GM23338 (cell line): ENCODE measurements around the gene HSD11B2. TPM values are rescaled to one million over a fixed set of nuclear protein-coding genes. Genes with fewer than 3 reads are reported as not detected.

ENCODE experiments used
- ATAC-seq: fragments of 200-7000 bp; cut with Tn5 transposase; 3 replicates; pipeline ENCODE4 v1.9.1; 2020
- DNase-seq: peaks from one replicate; pipeline ENCODE4 v3.0.0-alpha.2; 2015; ENCODE audit warnings: low spot score
- H2AFZ ChIP-seq: fragments of 200-600 bp; sonication (generic); 2 replicates; pipeline ENCODE4 v1.8.0; 2016; ENCODE audit warnings: antibody characterized with exemption, mild to moderate bottlenecking, moderate library complexity
- H3F3A ChIP-seq: fragments of 200-600 bp; sonication (generic); replicated peaks from 2 replicates; pipeline ENCODE4 v1.8.0; 2017; ENCODE audit warnings: antibody characterized with exemption, mixed run types, low read depth
- H3K27ac ChIP-seq: fragments of 200-600 bp; sonication (generic); 2 replicates; pipeline ENCODE4 v1.6.1; 2016; ENCODE audit warnings: low read depth
- H3K27me3 ChIP-seq: fragments of 200-600 bp; sonication (generic); 2 replicates; pipeline ENCODE4 v1.8.0; 2016; ENCODE audit warnings: mild to moderate bottlenecking, mixed run types, moderate library complexity; ENCODE audit not compliant: insufficient read depth
- H3K36me3 ChIP-seq: fragments of 200-600 bp; sonication (generic); 2 replicates; pipeline ENCODE4 v1.8.0; 2016; ENCODE audit warnings: mild to moderate bottlenecking; ENCODE audit not compliant: insufficient read depth
- H3K4me1 ChIP-seq: fragments of 200-600 bp; sonication (generic); 2 replicates; pipeline ENCODE4 v1.8.0; 2016; ENCODE audit warnings: mild to moderate bottlenecking, moderate library complexity; ENCODE audit not compliant: insufficient read depth
- H3K4me2 ChIP-seq: fragments of 200-600 bp; sonication (generic); 2 replicates; pipeline ENCODE4 v1.7.1; 2017; ENCODE audit warnings: mixed run types
- H3K4me3 ChIP-seq: fragments of 200-600 bp; sonication (generic); 2 replicates; pipeline ENCODE4 v1.6.1; 2016; ENCODE audit warnings: mixed run types
- H3K79me2 ChIP-seq: fragments of 200-600 bp; sonication (generic); replicated peaks from 2 replicates; pipeline ENCODE4 v1.8.0; 2017; ENCODE audit warnings: mild to moderate bottlenecking; ENCODE audit not compliant: insufficient read depth
- H3K9me2 ChIP-seq: fragments of 200-600 bp; sonication (generic); 2 replicates; pipeline ENCODE4 v1.8.0; 2017; ENCODE audit not compliant: insufficient read depth
- H4K20me1 ChIP-seq: fragments of 200-600 bp; sonication (generic); replicated peaks from 2 replicates; pipeline ENCODE4 v1.8.0; 2017; ENCODE audit warnings: mild to moderate bottlenecking; ENCODE audit not compliant: insufficient read depth
- H3K27ac Mint-ChIP-seq: 2 replicates; pipeline ENCODE4 v1.8.0; 2020; ENCODE audit warnings: inconsistent platforms, mild to moderate bottlenecking, moderate library complexity, mixed read lengths
- H3K27me3 Mint-ChIP-seq: 3 replicates; pipeline ENCODE4 v1.8.0; 2022; ENCODE audit warnings: low read depth, mild to moderate bottlenecking, moderate library complexity, mixed read lengths, inconsistent platforms; ENCODE audit not compliant: insufficient read depth, poor library complexity
- H3K36me3 Mint-ChIP-seq: 3 replicates; pipeline ENCODE4 v1.8.0; 2021; ENCODE audit warnings: low read depth, mild to moderate bottlenecking, inconsistent platforms, moderate library complexity, mixed read lengths
- H3K4me1 Mint-ChIP-seq: 3 replicates; pipeline ENCODE4 v1.8.0; 2020; ENCODE audit warnings: mild to moderate bottlenecking, inconsistent platforms, mixed read lengths
- H3K4me3 Mint-ChIP-seq: 3 replicates; pipeline ENCODE4 v1.8.0; 2021; ENCODE audit warnings: moderate library complexity, mild to moderate bottlenecking, inconsistent platforms, mixed read lengths
- H3K9me3 Mint-ChIP-seq: 3 replicates; pipeline ENCODE4 v1.8.0; 2020; ENCODE audit warnings: moderate library complexity, mild to moderate bottlenecking, inconsistent platforms, mixed read lengths
- CREB1 ChIP-seq: fragments of 250-450 bp; sonication (Bioruptor Pico); IDR thresholded peaks from 2 replicates; pipeline ENCODE4 v1.5.0; 2020; ENCODE audit warnings: low read depth, mild to moderate bottlenecking, moderate library complexity
- EZH2 ChIP-seq: fragments of 200-600 bp; sonication (generic); IDR thresholded peaks from one replicate; pipeline ENCODE4 v1.8.0; 2017; ENCODE audit warnings: antibody characterized with exemption, mild to moderate bottlenecking, low read depth; ENCODE audit not compliant: unreplicated experiment
- EZH2phosphoT487 ChIP-seq: fragments of 200-600 bp; sonication (generic); IDR thresholded peaks from one replicate; pipeline ENCODE4 v1.8.1; 2018; ENCODE audit warnings: antibody characterized with exemption; ENCODE audit not compliant: unreplicated experiment
- JUNB ChIP-seq: IDR thresholded peaks from one replicate; pipeline ENCODE4 v1.6.1; 2016; ENCODE audit warnings: antibody characterized with exemption; ENCODE audit not compliant: unreplicated experiment
- NANOG ChIP-seq: IDR thresholded peaks from 2 replicates; pipeline ENCODE4 v1.6.1; 2016; ENCODE audit warnings: antibody characterized with exemption, borderline replicate concordance
- POLR2AphosphoS5 ChIP-seq: IDR thresholded peaks from 2 replicates; pipeline ENCODE4 v1.6.1; 2016; ENCODE audit warnings: antibody characterized with exemption, low read depth
- STAT1 ChIP-seq: IDR thresholded peaks from one replicate; pipeline ENCODE4 v1.6.1; 2016; ENCODE audit warnings: antibody characterized with exemption; ENCODE audit not compliant: unreplicated experiment
- ZNF114 ChIP-seq: fragments of 250-450 bp; sonication (Bioruptor Pico); IDR thresholded peaks from 2 replicates; pipeline ENCODE4 v1.5.0; 2020; ENCODE audit warnings: mild to moderate bottlenecking, moderate library complexity
- ZNF331 ChIP-seq: fragments of 250-450 bp; sonication (Bioruptor Pico); IDR thresholded peaks from 2 replicates; pipeline ENCODE4 v1.5.0; 2020; ENCODE audit warnings: low read depth, mild to moderate bottlenecking, moderate library complexity
- polyA plus RNA-seq: library from polyadenylated mRNA; unstranded; fragments of >200 nt; fragmentation: Nextera tagmentation; extraction: Ambion mirVana; gene quantifications from 2 replicates; pipeline ENCODE4 v1.2.1, GENCODE V29; 2016
- total RNA-seq: library from RNA; depleted of rRNA; stranded (reverse); fragments of >200 nt; shearing (Covaris generic); gene quantifications from 2 replicates; pipeline ENCODE4 v1.2.3, GENCODE V29; 2014
- TF ChIP-seq, protein P1 (sequence below), 2 experiments: fragments of 200-600 bp in 1 of 2; sonication (generic) in 1 of 2; conservative IDR thresholded peaks; 2 replicates each; pipeline versions ENCODE4 v1.5.1 to v1.6.1; 2016 to 2017; ENCODE audit warnings: antibody characterized with exemption in 2 of 2, low read depth in 2 of 2, mild to moderate bottlenecking in 2 of 2, moderate library complexity in 1 of 2
- TF ChIP-seq, protein P2 (sequence below): IDR thresholded peaks from 2 replicates; pipeline ENCODE4 v1.6.1; 2016; ENCODE audit warnings: antibody characterized with exemption
- TF ChIP-seq, protein P3 (sequence below): IDR thresholded peaks from one replicate; pipeline ENCODE4 v1.6.1; 2018; ENCODE audit warnings: antibody characterized with exemption; ENCODE audit not compliant: unreplicated experiment
- TF ChIP-seq, protein P4 (sequence below): fragments of 250-450 bp; sonication (Bioruptor Pico); IDR thresholded peaks from 2 replicates; pipeline ENCODE4 v1.5.0; 2020; ENCODE audit warnings: mild to moderate bottlenecking, moderate library complexity

Gene HSD11B2
- total and polyA plus RNA-seq, 2 experiments from 2014 or later = 14.8 to 23.0 TPM

DNA sequence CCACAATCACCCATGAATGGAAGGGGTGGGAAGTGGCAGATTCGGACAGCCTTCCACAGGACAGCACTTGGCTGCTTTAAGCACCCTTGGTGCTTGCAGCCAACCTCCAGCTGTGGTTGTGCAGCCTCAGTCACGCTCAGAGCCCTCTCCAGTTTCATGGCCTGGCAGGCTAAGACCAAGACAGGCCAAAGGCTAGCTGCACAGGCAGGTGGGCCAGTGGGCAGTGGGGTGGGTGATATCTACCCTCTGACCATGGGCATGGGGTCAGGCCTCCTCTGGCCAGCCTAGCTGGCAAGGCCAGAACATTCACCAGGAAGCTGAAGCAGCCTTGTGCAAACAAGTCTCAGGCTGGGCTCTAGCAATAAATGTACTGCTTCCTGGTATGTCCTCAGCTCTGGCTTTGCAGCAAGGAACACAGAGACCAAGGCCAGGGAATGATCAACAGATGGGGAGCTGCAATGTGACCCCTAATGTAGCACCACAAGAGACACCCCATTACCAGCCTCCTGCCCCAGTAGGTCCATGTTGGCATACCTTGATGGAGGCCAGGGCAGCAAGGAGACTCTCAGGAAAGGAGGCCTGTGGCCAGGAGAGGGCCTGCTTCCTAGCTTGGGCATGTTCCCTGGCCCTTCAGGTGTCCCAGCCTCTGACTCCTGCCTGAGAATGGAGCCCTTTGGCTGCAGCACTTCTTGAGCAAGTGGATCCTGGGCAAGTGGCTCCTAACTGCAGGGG lies 20.9 kb downstream of the HSD11B2 start:
- H3K4me2 ChIP-seq = no peak overlapping the region
- no peak overlapping the region for H3K4me3 ChIP-seq
- Mint-ChIP-seq H3K9me3 (peaks cover 3% of the 10 kb centered on the region; the same call in 1 of the 3 replicates), H3K4me1 (peaks cover 4% of the 10 kb centered on the region; the same call in 2 of the 3 replicates), H3K4me3 (no peak overlapping the region), H3K36me3 (peaks cover 8% of the 10 kb centered on the region), H3K27me3 (peaks cover 11% of the 10 kb centered on the region), H3K27ac (no peak overlapping the region)
- no peaks in the 10 kb centered on the region for H3K4me1 ChIP-seq
- ATAC-seq (no peak), DNase-seq (no peak)
- H3K27ac ChIP-seq = no peak overlapping the region
- no peaks in the 10 kb centered on the region; the same call in 1 of the 2 replicates for H4K20me1 ChIP-seq
- no peak for TF ChIP-seq EZH2phosphoT487
- TF ChIP-seq, protein P1, sequence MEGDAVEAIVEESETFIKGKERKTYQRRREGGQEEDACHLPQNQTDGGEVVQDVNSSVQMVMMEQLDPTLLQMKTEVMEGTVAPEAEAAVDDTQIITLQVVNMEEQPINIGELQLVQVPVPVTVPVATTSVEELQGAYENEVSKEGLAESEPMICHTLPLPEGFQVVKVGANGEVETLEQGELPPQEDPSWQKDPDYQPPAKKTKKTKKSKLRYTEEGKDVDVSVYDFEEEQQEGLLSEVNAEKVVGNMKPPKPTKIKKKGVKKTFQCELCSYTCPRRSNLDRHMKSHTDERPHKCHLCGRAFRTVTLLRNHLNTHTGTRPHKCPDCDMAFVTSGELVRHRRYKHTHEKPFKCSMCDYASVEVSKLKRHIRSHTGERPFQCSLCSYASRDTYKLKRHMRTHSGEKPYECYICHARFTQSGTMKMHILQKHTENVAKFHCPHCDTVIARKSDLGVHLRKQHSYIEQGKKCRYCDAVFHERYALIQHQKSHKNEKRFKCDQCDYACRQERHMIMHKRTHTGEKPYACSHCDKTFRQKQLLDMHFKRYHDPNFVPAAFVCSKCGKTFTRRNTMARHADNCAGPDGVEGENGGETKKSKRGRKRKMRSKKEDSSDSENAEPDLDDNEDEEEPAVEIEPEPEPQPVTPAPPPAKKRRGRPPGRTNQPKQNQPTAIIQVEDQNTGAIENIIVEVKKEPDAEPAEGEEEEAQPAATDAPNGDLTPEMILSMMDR (conservative IDR thresholded peaks at IDR 0.05; ENCODE audit: low read depth in 2 of 2) = no peak
- TF ChIP-seq STAT1 = no peak
- no peak for TF ChIP-seq ZNF331 (CRISPR knock-in tag)
- no peak for TF ChIP-seq ZNF114 (CRISPR knock-in tag)
- no peak for TF ChIP-seq EZH2
- TF ChIP-seq POLR2AphosphoS5 = no peak
- TF ChIP-seq CREB1 (CRISPR knock-in tag) = no peak
- TF ChIP-seq NANOG = no peak
- no peak for TF ChIP-seq JUNB
- TF ChIP-seq, protein P2, sequence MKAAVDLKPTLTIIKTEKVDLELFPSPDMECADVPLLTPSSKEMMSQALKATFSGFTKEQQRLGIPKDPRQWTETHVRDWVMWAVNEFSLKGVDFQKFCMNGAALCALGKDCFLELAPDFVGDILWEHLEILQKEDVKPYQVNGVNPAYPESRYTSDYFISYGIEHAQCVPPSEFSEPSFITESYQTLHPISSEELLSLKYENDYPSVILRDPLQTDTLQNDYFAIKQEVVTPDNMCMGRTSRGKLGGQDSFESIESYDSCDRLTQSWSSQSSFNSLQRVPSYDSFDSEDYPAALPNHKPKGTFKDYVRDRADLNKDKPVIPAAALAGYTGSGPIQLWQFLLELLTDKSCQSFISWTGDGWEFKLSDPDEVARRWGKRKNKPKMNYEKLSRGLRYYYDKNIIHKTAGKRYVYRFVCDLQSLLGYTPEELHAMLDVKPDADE = no peak
- TF ChIP-seq, protein P3, sequence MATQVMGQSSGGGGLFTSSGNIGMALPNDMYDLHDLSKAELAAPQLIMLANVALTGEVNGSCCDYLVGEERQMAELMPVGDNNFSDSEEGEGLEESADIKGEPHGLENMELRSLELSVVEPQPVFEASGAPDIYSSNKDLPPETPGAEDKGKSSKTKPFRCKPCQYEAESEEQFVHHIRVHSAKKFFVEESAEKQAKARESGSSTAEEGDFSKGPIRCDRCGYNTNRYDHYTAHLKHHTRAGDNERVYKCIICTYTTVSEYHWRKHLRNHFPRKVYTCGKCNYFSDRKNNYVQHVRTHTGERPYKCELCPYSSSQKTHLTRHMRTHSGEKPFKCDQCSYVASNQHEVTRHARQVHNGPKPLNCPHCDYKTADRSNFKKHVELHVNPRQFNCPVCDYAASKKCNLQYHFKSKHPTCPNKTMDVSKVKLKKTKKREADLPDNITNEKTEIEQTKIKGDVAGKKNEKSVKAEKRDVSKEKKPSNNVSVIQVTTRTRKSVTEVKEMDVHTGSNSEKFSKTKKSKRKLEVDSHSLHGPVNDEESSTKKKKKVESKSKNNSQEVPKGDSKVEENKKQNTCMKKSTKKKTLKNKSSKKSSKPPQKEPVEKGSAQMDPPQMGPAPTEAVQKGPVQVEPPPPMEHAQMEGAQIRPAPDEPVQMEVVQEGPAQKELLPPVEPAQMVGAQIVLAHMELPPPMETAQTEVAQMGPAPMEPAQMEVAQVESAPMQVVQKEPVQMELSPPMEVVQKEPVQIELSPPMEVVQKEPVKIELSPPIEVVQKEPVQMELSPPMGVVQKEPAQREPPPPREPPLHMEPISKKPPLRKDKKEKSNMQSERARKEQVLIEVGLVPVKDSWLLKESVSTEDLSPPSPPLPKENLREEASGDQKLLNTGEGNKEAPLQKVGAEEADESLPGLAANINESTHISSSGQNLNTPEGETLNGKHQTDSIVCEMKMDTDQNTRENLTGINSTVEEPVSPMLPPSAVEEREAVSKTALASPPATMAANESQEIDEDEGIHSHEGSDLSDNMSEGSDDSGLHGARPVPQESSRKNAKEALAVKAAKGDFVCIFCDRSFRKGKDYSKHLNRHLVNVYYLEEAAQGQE = no peak
- TF ChIP-seq, protein P4, sequence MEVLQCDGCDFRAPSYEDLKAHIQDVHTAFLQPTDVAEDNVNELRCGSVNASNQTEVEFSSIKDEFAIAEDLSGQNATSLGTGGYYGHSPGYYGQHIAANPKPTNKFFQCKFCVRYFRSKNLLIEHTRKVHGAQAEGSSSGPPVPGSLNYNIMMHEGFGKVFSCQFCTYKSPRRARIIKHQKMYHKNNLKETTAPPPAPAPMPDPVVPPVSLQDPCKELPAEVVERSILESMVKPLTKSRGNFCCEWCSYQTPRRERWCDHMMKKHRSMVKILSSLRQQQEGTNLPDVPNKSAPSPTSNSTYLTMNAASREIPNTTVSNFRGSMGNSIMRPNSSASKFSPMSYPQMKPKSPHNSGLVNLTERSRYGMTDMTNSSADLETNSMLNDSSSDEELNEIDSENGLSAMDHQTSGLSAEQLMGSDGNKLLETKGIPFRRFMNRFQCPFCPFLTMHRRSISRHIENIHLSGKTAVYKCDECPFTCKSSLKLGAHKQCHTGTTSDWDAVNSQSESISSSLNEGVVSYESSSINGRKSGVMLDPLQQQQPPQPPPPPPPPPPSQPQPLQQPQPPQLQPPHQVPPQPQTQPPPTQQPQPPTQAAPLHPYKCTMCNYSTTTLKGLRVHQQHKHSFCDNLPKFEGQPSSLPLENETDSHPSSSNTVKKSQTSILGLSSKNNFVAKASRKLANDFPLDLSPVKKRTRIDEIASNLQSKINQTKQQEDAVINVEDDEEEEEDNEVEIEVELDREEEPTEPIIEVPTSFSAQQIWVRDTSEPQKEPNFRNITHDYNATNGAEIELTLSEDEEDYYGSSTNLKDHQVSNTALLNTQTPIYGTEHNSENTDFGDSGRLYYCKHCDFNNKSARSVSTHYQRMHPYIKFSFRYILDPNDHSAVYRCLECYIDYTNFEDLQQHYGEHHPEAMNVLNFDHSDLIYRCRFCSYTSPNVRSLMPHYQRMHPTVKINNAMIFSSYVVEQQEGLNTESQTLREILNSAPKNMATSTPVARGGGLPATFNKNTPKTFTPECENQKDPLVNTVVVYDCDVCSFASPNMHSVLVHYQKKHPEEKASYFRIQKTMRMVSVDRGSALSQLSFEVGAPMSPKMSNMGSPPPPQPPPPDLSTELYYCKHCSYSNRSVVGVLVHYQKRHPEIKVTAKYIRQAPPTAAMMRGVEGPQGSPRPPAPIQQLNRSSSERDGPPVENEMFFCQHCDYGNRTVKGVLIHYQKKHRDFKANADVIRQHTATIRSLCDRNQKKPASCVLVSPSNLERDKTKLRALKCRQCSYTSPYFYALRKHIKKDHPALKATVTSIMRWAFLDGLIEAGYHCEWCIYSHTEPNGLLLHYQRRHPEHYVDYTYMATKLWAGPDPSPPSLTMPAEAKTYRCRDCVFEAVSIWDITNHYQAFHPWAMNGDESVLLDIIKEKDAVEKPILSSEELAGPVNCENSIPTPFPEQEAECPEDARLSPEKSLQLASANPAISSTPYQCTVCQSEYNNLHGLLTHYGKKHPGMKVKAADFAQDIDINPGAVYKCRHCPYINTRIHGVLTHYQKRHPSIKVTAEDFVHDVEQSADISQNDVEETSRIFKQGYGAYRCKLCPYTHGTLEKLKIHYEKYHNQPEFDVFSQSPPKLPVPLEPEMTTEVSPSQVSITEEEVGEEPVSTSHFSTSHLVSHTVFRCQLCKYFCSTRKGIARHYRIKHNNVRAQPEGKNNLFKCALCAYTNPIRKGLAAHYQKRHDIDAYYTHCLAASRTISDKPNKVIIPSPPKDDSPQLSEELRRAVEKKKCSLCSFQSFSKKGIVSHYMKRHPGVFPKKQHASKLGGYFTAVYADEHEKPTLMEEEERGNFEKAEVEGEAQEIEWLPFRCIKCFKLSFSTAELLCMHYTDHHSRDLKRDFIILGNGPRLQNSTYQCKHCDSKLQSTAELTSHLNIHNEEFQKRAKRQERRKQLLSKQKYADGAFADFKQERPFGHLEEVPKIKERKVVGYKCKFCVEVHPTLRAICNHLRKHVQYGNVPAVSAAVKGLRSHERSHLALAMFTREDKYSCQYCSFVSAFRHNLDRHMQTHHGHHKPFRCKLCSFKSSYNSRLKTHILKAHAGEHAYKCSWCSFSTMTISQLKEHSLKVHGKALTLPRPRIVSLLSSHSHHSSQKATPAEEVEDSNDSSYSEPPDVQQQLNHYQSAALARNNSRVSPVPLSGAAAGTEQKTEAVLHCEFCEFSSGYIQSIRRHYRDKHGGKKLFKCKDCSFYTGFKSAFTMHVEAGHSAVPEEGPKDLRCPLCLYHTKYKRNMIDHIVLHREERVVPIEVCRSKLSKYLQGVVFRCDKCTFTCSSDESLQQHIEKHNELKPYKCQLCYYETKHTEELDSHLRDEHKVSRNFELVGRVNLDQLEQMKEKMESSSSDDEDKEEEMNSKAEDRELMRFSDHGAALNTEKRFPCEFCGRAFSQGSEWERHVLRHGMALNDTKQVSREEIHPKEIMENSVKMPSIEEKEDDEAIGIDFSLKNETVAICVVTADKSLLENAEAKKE (CRISPR knock-in tag) = no peak
- H3K27me3 ChIP-seq = no peaks in the 10 kb centered on the region
- H3K79me2 ChIP-seq = no peaks in the 10 kb centered on the region
- no peaks in the 10 kb centered on the region for H3K36me3 ChIP-seq
- H3K9me2 ChIP-seq = no peaks in the 10 kb centered on the region
- no peaks in the 10 kb centered on the region for H3F3A ChIP-seq
- no peak overlapping the region for H2AFZ ChIP-seq
